Mucosa of descending colon (tissue), 3 donors: ENCODE data around the gene GOLGA6A. TPM values are rescaled to one million over a fixed set of nuclear protein-coding genes. Genes with fewer than 3 reads are reported as not detected.

Experiments
- ATAC-seq: fragments of 200-7000 bp; cut with Tn5 transposase; one replicate; pipeline ENCODE4 v1.9.1; 2020; ENCODE audit warnings: mild to moderate bottlenecking, moderate library complexity
- DNase-seq, 3 donors: peaks; one replicate each; pipeline ENCODE4 v3.0.0-alpha.2; 2020
- H3K36me3 ChIP-seq: fragments of 200-600 bp; one replicate; pipeline ENCODE4 v1.8.0; 2021; ENCODE audit warnings: low read depth, mild to moderate bottlenecking
- H3K4me1 ChIP-seq: fragments of 200-600 bp; one replicate; pipeline ENCODE4 v1.8.0; 2021; ENCODE audit warnings: low read depth, mild to moderate bottlenecking
- H3K4me3 ChIP-seq: fragments of 200-600 bp; one replicate; pipeline ENCODE4 v1.8.0; 2021; ENCODE audit warnings: mild to moderate bottlenecking
- H3K9me3 ChIP-seq: fragments of 200-600 bp; one replicate; pipeline ENCODE4 v1.8.0; 2021; ENCODE audit warnings: mild to moderate bottlenecking
- intact Hi-C, 2 donors: fragments of 100-400 bp; cut with DNase I in 1 of 2; cut with micrococcal nuclease in 1 of 2; formaldehyde crosslinking; loops; one replicate each; pipeline versions ENCODE4 v1.11.0 to v1.11.1; 2022; cut with DNase I, micrococcal nuclease
- total RNA-seq, 3 donors: library from RNA; stranded (reverse); fragmentation: NEBNext Ultra II Directional in 2 of 3; extraction: Animal tissue kit (Norgen Biotek cat#: 25700) in 2 of 3; gene quantifications; one replicate each; pipeline versions ENCODE4 v1.2.1 to v1.2.4, GENCODE V29; 2021 to 2023
- TF ChIP-seq, protein P1 (sequence below): fragments of 200-600 bp; IDR thresholded peaks from one replicate; pipeline ENCODE4 v1.8.0; 2022; ENCODE audit warnings: antibody characterized with exemption, mild to moderate bottlenecking
- donor health status: DM: no; HTN: no; CAD: no; lungs with moderate emphysema.
- donor health status: DM: no; HTN: no; CAD: no.
- donor health status: DM: no; HTN: yes; CAD: no.

The GOLGA6A gene
- total RNA-seq, 3 donors from 2014 or later: not detected

- DNase-seq: no peak
- Histone ChIP-seq H3K4me3 (no peak overlapping the region), H3K4me1 (no peaks in the 10 kb centered on the region), H3K36me3 (peaks cover 3% of the 10 kb centered on the region), H3K9me3 (no peaks in the 10 kb centered on the region)
- intact Hi-C loops: loop anchor here in 1 of 2 donors (10.0 kb wide), 1 partner anchor 47 kb away; no protein-coding TSS in a partner anchor
- ATAC-seq: no peak
- TF ChIP-seq, protein P1, sequence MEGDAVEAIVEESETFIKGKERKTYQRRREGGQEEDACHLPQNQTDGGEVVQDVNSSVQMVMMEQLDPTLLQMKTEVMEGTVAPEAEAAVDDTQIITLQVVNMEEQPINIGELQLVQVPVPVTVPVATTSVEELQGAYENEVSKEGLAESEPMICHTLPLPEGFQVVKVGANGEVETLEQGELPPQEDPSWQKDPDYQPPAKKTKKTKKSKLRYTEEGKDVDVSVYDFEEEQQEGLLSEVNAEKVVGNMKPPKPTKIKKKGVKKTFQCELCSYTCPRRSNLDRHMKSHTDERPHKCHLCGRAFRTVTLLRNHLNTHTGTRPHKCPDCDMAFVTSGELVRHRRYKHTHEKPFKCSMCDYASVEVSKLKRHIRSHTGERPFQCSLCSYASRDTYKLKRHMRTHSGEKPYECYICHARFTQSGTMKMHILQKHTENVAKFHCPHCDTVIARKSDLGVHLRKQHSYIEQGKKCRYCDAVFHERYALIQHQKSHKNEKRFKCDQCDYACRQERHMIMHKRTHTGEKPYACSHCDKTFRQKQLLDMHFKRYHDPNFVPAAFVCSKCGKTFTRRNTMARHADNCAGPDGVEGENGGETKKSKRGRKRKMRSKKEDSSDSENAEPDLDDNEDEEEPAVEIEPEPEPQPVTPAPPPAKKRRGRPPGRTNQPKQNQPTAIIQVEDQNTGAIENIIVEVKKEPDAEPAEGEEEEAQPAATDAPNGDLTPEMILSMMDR: no peak
These were observed 50.3 kb downstream of the GOLGA6A start for GRCh38 chr15:74032046-74032445.

DNA sequence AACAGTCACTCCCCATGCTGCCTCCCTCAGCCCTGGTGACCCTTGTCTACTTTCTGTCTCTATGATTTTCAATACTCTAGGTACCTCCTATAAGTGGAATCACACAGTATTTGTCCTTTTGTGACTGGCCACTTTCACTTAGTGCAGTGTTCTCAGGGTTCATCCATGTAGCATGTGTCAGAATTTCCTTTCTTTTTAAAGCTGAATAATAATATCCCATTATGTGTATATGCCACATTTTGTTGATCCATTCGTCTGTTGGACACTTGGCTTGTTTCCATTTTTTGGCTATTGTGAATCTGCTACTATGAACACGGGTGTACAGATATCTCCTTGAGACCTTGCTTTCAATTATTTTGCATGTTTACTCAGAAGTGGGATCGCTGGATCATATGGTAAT, 53.7 kb downstream of the GOLGA6A start:
- ATAC-seq (no peak), DNase-seq (no peak)
- no peaks in the 10 kb centered on the region for H3K36me3 ChIP-seq
- H3K4me3 ChIP-seq: no peak overlapping the region
- no peaks in the 10 kb centered on the region for H3K9me3 ChIP-seq
- TF ChIP-seq, protein P1: no peak
- H3K4me1 ChIP-seq: no peaks in the 10 kb centered on the region
- intact Hi-C loops: no loop called here

DNA sequence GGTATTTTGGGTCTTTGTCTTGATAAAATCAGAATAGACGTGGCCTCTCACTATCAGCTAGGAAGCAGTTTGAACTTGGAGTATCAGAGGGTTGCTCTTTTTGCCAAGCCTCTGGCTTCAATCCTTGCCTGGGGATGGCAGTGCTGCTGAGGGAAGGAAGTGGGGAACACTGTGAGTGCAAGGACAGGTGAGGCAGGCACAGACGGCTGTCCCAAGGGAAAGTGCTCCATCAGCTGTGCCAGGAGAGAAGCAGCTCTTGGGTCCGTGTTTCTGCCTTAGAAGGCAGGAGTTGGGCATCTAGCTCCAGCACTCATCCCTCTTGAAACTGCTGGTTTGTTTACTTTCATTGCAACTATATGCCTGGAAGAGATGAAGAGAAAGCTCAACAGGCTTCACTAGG, 54.7 kb downstream of the GOLGA6A start:
- no peak overlapping the region for H3K4me3 ChIP-seq
- H3K9me3 ChIP-seq: no peaks in the 10 kb centered on the region
- H3K36me3 ChIP-seq: no peaks in the 10 kb centered on the region
- no peaks in the 10 kb centered on the region for H3K4me1 ChIP-seq
- no peak for ATAC-seq
- intact Hi-C loops: no loop called here
- no peak for DNase-seq
- TF ChIP-seq, protein P1: no peak

GRCh38 chr15:74025436-74025835, 56.9 kb downstream of the GOLGA6A start:
- TF ChIP-seq, protein P1: no peak
- Histone ChIP-seq H3K9me3 (no peaks in the 10 kb centered on the region), H3K36me3 (no peaks in the 10 kb centered on the region), H3K4me1 (no peaks in the 10 kb centered on the region), H3K4me3 (no peak overlapping the region)
- intact Hi-C loops: no loop called here
- ATAC-seq (no peak), DNase-seq (no peak)

GRCh38 chr15:74024687-74025086, 57.7 kb downstream of the GOLGA6A start:
- H3K4me1 ChIP-seq: no peaks in the 10 kb centered on the region
- H3K9me3 ChIP-seq: no peaks in the 10 kb centered on the region
- ATAC-seq (no peak), DNase-seq (no peak)
- H3K4me3 ChIP-seq: no peak overlapping the region
- H3K36me3 ChIP-seq: no peaks in the 10 kb centered on the region
- intact Hi-C loops: no loop called here
- TF ChIP-seq, protein P1: no peak
